ENCODE measurements around the gene GARNL3. TPM values are rescaled to one million over a fixed set of nuclear protein-coding genes. Genes with fewer than 3 reads are reported as not detected.

GARNL3 gene
- polyA plus RNA-seq, 1 donor: 24.0 TPM

- Histone ChIP-seq H3K27me3 (ENCODE audit: control insufficient read depth, insufficient read depth, low read length) (no peaks in the 10 kb centered on the region), H3K4me1 (ENCODE audit: control insufficient read depth, insufficient read depth, low read length) (peaks cover 35% of the 10 kb centered on the region), H3K36me3 (ENCODE audit: control insufficient read depth, insufficient read depth, low read length) (peaks cover 9% of the 10 kb centered on the region), H3K9me3 (ENCODE audit: control insufficient read depth, low read depth, low read length) (no peaks in the 10 kb centered on the region), H3K4me3 (ENCODE audit: low read length) (peak overlapping the region; percentile 88), H3K27ac (ENCODE audit: low read length) (peak overlapping the region; percentile 88)
- WGBS (ENCODE audit: insufficient coverage, low lambda C conversion rate): no CpG with 5 or more reads among the region's 10 CpGs
- peak; percentile 30 to 31 for DNase-seq
Measured at GRCh38 chr9:127422133-127422782, 157.7 kb downstream of the GARNL3 start.

- Histone ChIP-seq H3K9me3 (ENCODE audit: control insufficient read depth, low read depth, low read length) (no peaks in the 10 kb centered on the region), H3K4me1 (ENCODE audit: control insufficient read depth, insufficient read depth, low read length) (peaks cover 31% of the 10 kb centered on the region), H3K4me3 (ENCODE audit: low read length) (peak overlapping the region; percentile 88), H3K27me3 (ENCODE audit: control insufficient read depth, insufficient read depth, low read length) (no peaks in the 10 kb centered on the region), H3K27ac (ENCODE audit: low read length) (peak overlapping the region; percentile 88), H3K36me3 (ENCODE audit: control insufficient read depth, insufficient read depth, low read length) (peaks cover 7% of the 10 kb centered on the region)
- 60% methylated on average over 1 of the region's 6 CpGs for WGBS (ENCODE audit: insufficient coverage, low lambda C conversion rate)
- no peak for DNase-seq
Measured at GRCh38 chr9:127422787-127423186, 158.2 kb downstream of the GARNL3 start.

- Histone ChIP-seq H3K27me3 (ENCODE audit: control insufficient read depth, insufficient read depth, low read length) (no peaks in the 10 kb centered on the region), H3K27ac (ENCODE audit: low read length) (peak overlapping the region; percentile 88), H3K36me3 (ENCODE audit: control insufficient read depth, insufficient read depth, low read length) (peaks cover 9% of the 10 kb centered on the region), H3K4me3 (ENCODE audit: low read length) (peak overlapping the region; percentile 88), H3K9me3 (ENCODE audit: control insufficient read depth, low read depth, low read length) (no peaks in the 10 kb centered on the region), H3K4me1 (ENCODE audit: control insufficient read depth, insufficient read depth, low read length) (peaks cover 27% of the 10 kb centered on the region)
- WGBS (ENCODE audit: insufficient coverage, low lambda C conversion rate): 0% methylated on average over 1 of the region's 9 CpGs
- DNase-seq: no peak
Measured at GRCh38 chr9:127423476-127423933, 158.9 kb downstream of the GARNL3 start.

- Histone ChIP-seq H3K36me3 (ENCODE audit: control insufficient read depth, insufficient read depth, low read length) (peaks cover 9% of the 10 kb centered on the region), H3K27ac (ENCODE audit: low read length) (peak within 1 kb of the TSS; percentile 88), H3K4me3 (ENCODE audit: low read length) (peak within 1 kb of the TSS; percentile 88), H3K4me1 (ENCODE audit: control insufficient read depth, insufficient read depth, low read length) (peaks cover 21% of the 10 kb centered on the region), H3K9me3 (ENCODE audit: control insufficient read depth, low read depth, low read length) (no peaks in the 10 kb centered on the region), H3K27me3 (ENCODE audit: control insufficient read depth, insufficient read depth, low read length) (no peaks in the 10 kb centered on the region)
- peak; percentile 95 to 96 for DNase-seq
- no CpG with 5 or more reads among the region's 54 CpGs for WGBS (ENCODE audit: insufficient coverage, low lambda C conversion rate)
Measured at GRCh38 chr9:127423934-127424675, 159.5 kb downstream of the GARNL3 start, which contains the start of gene ZNF79. ZNF79 (plus strand) TSS chr9:127424382; CDS start chr9:127424788, 406 bp downstream.

GRCh38 chr9:127424676-127424999, 160.1 kb downstream of the GARNL3 start:
- WGBS (ENCODE audit: insufficient coverage, low lambda C conversion rate): no CpG with 5 or more reads among the region's 13 CpGs
- H3K36me3 ChIP-seq (ENCODE audit: control insufficient read depth, insufficient read depth, low read length): peaks cover 14% of the 10 kb centered on the region
- peaks cover 16% of the 10 kb centered on the region for H3K4me1 ChIP-seq (ENCODE audit: control insufficient read depth, insufficient read depth, low read length)
- peak overlapping the region; percentile 88 for H3K27ac ChIP-seq (ENCODE audit: low read length)
- no peaks in the 10 kb centered on the region for H3K9me3 ChIP-seq (ENCODE audit: control insufficient read depth, low read depth, low read length)
- H3K27me3 ChIP-seq (ENCODE audit: control insufficient read depth, insufficient read depth, low read length): no peaks in the 10 kb centered on the region
- peak overlapping the region; percentile 88 for H3K4me3 ChIP-seq (ENCODE audit: low read length)
- DNase-seq: no peak

- Histone ChIP-seq H3K4me3 (ENCODE audit: low read length) (no peak overlapping the region), H3K27ac (ENCODE audit: low read length) (no peak overlapping the region), H3K27me3 (ENCODE audit: control insufficient read depth, insufficient read depth, low read length) (no peaks in the 10 kb centered on the region), H3K9me3 (ENCODE audit: control insufficient read depth, low read depth, low read length) (no peaks in the 10 kb centered on the region), H3K36me3 (ENCODE audit: control insufficient read depth, insufficient read depth, low read length) (peaks cover 26% of the 10 kb centered on the region), H3K4me1 (ENCODE audit: control insufficient read depth, insufficient read depth, low read length) (peaks cover 7% of the 10 kb centered on the region)
- 80% methylated on average over 1 of the region's 2 CpGs for WGBS (ENCODE audit: insufficient coverage, low lambda C conversion rate)
- no peak for DNase-seq
Measured at GRCh38 chr9:127426756-127427155, 162.2 kb downstream of the GARNL3 start.

- no peak overlapping the region for H3K4me3 ChIP-seq (ENCODE audit: low read length)
- peaks cover 30% of the 10 kb centered on the region for H3K36me3 ChIP-seq (ENCODE audit: control insufficient read depth, insufficient read depth, low read length)
- H3K27me3 ChIP-seq (ENCODE audit: control insufficient read depth, insufficient read depth, low read length): no peaks in the 10 kb centered on the region
- no peaks in the 10 kb centered on the region for H3K4me1 ChIP-seq (ENCODE audit: control insufficient read depth, insufficient read depth, low read length)
- H3K27ac ChIP-seq (ENCODE audit: low read length): no peak overlapping the region
- DNase-seq: no peak
- H3K9me3 ChIP-seq (ENCODE audit: control insufficient read depth, low read depth, low read length): no peaks in the 10 kb centered on the region
- WGBS (ENCODE audit: insufficient coverage, low lambda C conversion rate): no CpG with 5 or more reads among the region's 3 CpGs
Measured at GRCh38 chr9:127428348-127428747, 163.8 kb downstream of the GARNL3 start.

GRCh38 chr9:127430415-127430814, 165.8 kb downstream of the GARNL3 start:
- 100% methylated on average over 2 of the region's 8 CpGs for WGBS (ENCODE audit: insufficient coverage, low lambda C conversion rate)
- H3K9me3 ChIP-seq (ENCODE audit: control insufficient read depth, low read depth, low read length): no peaks in the 10 kb centered on the region
- H3K36me3 ChIP-seq (ENCODE audit: control insufficient read depth, insufficient read depth, low read length): peaks cover 50% of the 10 kb centered on the region

GRCh38 chr9:127437497-127438264, 173.1 kb downstream of the GARNL3 start:
- Histone ChIP-seq H3K9me3 (ENCODE audit: control insufficient read depth, low read depth, low read length) (no peaks in the 10 kb centered on the region), H3K27ac (ENCODE audit: low read length) (no peak overlapping the region), H3K4me1 (ENCODE audit: control insufficient read depth, insufficient read depth, low read length) (no peaks in the 10 kb centered on the region), H3K4me3 (ENCODE audit: low read length) (no peak overlapping the region), H3K27me3 (ENCODE audit: control insufficient read depth, insufficient read depth, low read length) (no peaks in the 10 kb centered on the region), H3K36me3 (ENCODE audit: control insufficient read depth, insufficient read depth, low read length) (peaks cover 79% of the 10 kb centered on the region)
- no peak for DNase-seq
- WGBS (ENCODE audit: insufficient coverage, low lambda C conversion rate): 83% methylated on average over 3 of the region's 12 CpGs

More at GRCh38 chr9:127430415-127430814, 165.8 kb downstream of the GARNL3 start:
- Histone ChIP-seq H3K27me3 (ENCODE audit: control insufficient read depth, insufficient read depth, low read length) (no peaks in the 10 kb centered on the region), H3K4me1 (ENCODE audit: control insufficient read depth, insufficient read depth, low read length) (no peaks in the 10 kb centered on the region), H3K27ac (ENCODE audit: low read length) (no peak overlapping the region), H3K4me3 (ENCODE audit: low read length) (no peak overlapping the region)
- DNase-seq: no peak

- H3K27ac ChIP-seq (ENCODE audit: low read length): no peak overlapping the region
- peaks cover 75% of the 10 kb centered on the region for H3K36me3 ChIP-seq (ENCODE audit: control insufficient read depth, insufficient read depth, low read length)
- no CpG with 5 or more reads among the region's 9 CpGs for WGBS (ENCODE audit: insufficient coverage, low lambda C conversion rate)
- no peak for DNase-seq
- no peak overlapping the region for H3K4me3 ChIP-seq (ENCODE audit: low read length)
- H3K9me3 ChIP-seq (ENCODE audit: control insufficient read depth, low read depth, low read length): no peaks in the 10 kb centered on the region
- H3K4me1 ChIP-seq (ENCODE audit: control insufficient read depth, insufficient read depth, low read length): no peaks in the 10 kb centered on the region
- no peaks in the 10 kb centered on the region for H3K27me3 ChIP-seq (ENCODE audit: control insufficient read depth, insufficient read depth, low read length)
Measured at GRCh38 chr9:127438394-127438793, 173.8 kb downstream of the GARNL3 start.

Measured in large intestine (tissue), 3 donors.